ENCODE results near the gene SYNM.

GRCh38 chr15:99118801-99119546 lies 14.1 kb downstream of the SYNM start:
- no peak for TF ChIP-seq EZH2phosphoT487 (IDR thresholded peaks at IDR 0.05; ENCODE audit: low read length)
- no peak for TF ChIP-seq CTCF (IDR thresholded peaks at IDR 0.05; ENCODE audit: low read length)
- TF ChIP-seq EZH2 (optimal IDR thresholded peaks at IDR 0.05; ENCODE audit: low read depth, low read length), result no peak
